Naive thymus-derived CD4-positive, alpha-beta T cell (primary cell): ENCODE measurements around the gene CNMD. TPM values are rescaled to one million over a fixed set of nuclear protein-coding genes. Genes with fewer than 3 reads are reported as not detected.
"Not testable (repeated sequence)": the region's sequence is repeated elsewhere in the genome, so short reads cannot be mapped to it uniquely, and the experiment has no call there.

Source experiments
- ATAC-seq: fragments of 150-1000 bp; cut with Tn5 transposase; 2 replicates; pipeline ENCODE4 v1.10.0; 2021; ENCODE audit warnings: mild to moderate bottlenecking, moderate library complexity
- CTCF ChIA-PET: fragments of 350-600 bp; sonication (Branson Sonifier 250); formaldehyde crosslinking; loops from one replicate; lab custom pipeline; 2021; ENCODE audit warnings: antibody characterized with exemption; lab: Charles Lee
- POLR2A ChIA-PET: fragments of 350-600 bp; sonication (Branson Sonifier 250); formaldehyde crosslinking; loops from one replicate; lab custom pipeline; 2021; ENCODE audit warnings: antibody characterized with exemption, inconsistent platforms; lab: Charles Lee
- DNase-seq, 9 donors: peaks; one replicate each; pipeline versions ENCODE4 v3.0.0 to v3.0.0-alpha.2; 2020 to 2022; ENCODE audit warnings: mixed read lengths in 1 of 9
- H3K27ac ChIP-seq: one replicate; pipeline ENCODE4 v1.7.0; 2013; ENCODE audit warnings: mild to moderate bottlenecking, low read depth, low read length, moderate library complexity
- H3K27me3 ChIP-seq, 2 donors: one replicate each; pipeline ENCODE4 v1.7.0; 2013; ENCODE audit warnings: low read length in 2 of 2, mild to moderate bottlenecking in 2 of 2, moderate library complexity in 2 of 2; ENCODE audit not compliant: control insufficient read depth in 2 of 2, insufficient read depth in 2 of 2
- H3K36me3 ChIP-seq, 3 experiments: 1 replicate in 2 of 3; 2 replicates in 1 of 3; pipeline ENCODE4 v1.7.0; 2013; ENCODE audit warnings: low read length in 3 of 3, mild to moderate bottlenecking in 3 of 3, moderate library complexity in 1 of 3; ENCODE audit not compliant: insufficient read depth in 3 of 3, control insufficient read depth in 2 of 3
- H3K4me1 ChIP-seq, 2 donors: one replicate each; pipeline ENCODE4 v1.7.0; 2013; ENCODE audit warnings: low read length in 2 of 2, mild to moderate bottlenecking in 2 of 2, moderate library complexity in 1 of 2; ENCODE audit not compliant: control insufficient read depth in 2 of 2, insufficient read depth in 2 of 2
- H3K4me3 ChIP-seq: 2 replicates; pipeline ENCODE4 v1.7.0; 2013; ENCODE audit warnings: mild to moderate bottlenecking, low read length
- H3K9me3 ChIP-seq, 3 experiments: 1 replicate in 2 of 3; 2 replicates in 1 of 3; pipeline ENCODE4 v1.7.0; 2013; ENCODE audit warnings: low read length in 3 of 3; ENCODE audit not compliant: control insufficient read depth in 2 of 3
- H3K27ac Mint-ChIP-seq, 9 donors: one replicate each; pipeline ENCODE4 v1.8.0; 2020 to 2022; ENCODE audit warnings: mixed read lengths in 9 of 9, mild to moderate bottlenecking in 8 of 9, moderate library complexity in 5 of 9, inconsistent platforms in 2 of 9
- H3K27me3 Mint-ChIP-seq, 5 donors: one replicate each; pipeline ENCODE4 v1.8.0; 2021 to 2022; ENCODE audit warnings: mixed read lengths in 5 of 5, mild to moderate bottlenecking in 1 of 5
- H3K36me3 Mint-ChIP-seq, 5 donors: one replicate each; pipeline ENCODE4 v1.8.0; 2020 to 2022; ENCODE audit warnings: mixed read lengths in 5 of 5, mild to moderate bottlenecking in 3 of 5, inconsistent platforms in 1 of 5
- H3K4me1 Mint-ChIP-seq, 7 donors: one replicate each; pipeline ENCODE4 v1.8.0; 2020 to 2022; ENCODE audit warnings: mixed read lengths in 7 of 7, mild to moderate bottlenecking in 3 of 7, inconsistent platforms in 1 of 7
- H3K4me3 Mint-ChIP-seq, 10 donors: one replicate each; pipeline ENCODE4 v1.8.0; 2020 to 2022; ENCODE audit warnings: mild to moderate bottlenecking in 10 of 10, mixed read lengths in 10 of 10, moderate library complexity in 6 of 10, inconsistent platforms in 2 of 10
- H3K9me3 Mint-ChIP-seq, 11 donors: one replicate each; pipeline ENCODE4 v1.8.0; 2020 to 2022; ENCODE audit warnings: mixed read lengths in 11 of 11, mild to moderate bottlenecking in 4 of 11, inconsistent platforms in 1 of 11, moderate library complexity in 1 of 11
- intact Hi-C, 2 donors: fragments of 100-400 bp; cut with micrococcal nuclease; formaldehyde crosslinking; loops; one replicate each; pipeline ENCODE4 v1.15.1; 2023
- polyA plus RNA-seq, 2 donors: library from polyadenylated mRNA; unstranded; fragments of 300-500 nt; fragmentation: Illumina TruSeq; gene quantifications; one replicate each; pipeline ENCODE4 v1.2.3, GENCODE V29; 2021
- total RNA-seq, 6 experiments: library from RNA in 5 of 6; stranded (reverse) in 5 of 6; gene quantifications; 1 replicate in 5 of 6; 2 replicates in 1 of 6; pipeline ENCODE4 v1.2.3 and lab custom pipeline; 2021 to 2026

The CNMD gene
- total and polyA plus RNA-seq, 7 experiments from 2014 or later: 0.13 TPM; not detected in 6

DNA sequence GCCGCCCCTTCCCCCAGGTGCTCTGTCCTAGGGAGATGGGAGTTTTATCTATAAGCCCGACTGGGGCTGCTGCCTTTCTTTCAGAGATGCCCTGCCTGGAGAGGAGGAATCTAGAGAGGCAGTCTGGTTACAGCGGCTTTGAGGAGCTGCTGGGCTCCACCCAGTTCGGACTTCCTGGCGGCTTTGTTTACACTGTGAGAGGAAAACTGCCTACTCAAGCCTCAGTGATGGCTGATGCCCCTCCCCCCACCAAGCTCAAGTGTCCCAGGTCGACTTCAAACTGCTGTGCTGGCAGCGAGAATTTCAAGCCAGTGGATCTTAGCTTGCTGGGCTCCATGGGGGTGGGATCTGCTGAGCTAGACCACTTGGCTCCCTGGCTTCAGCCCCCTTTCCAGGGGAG, 18.7 kb downstream of the CNMD start:
- H3K27ac Mint-ChIP-seq, H3K9me3 ChIP-seq, H3K4me1 Mint-ChIP-seq, DNase-seq, CTCF ChIA-PET, ATAC-seq, H3K4me1 ChIP-seq, H3K4me3 ChIP-seq, POLR2A ChIA-PET, H3K27ac ChIP-seq, H3K4me3 Mint-ChIP-seq, H3K27me3 ChIP-seq, H3K36me3 ChIP-seq, intact Hi-C loops: not testable (repeated sequence)
- Mint-ChIP-seq H3K27me3 (peaks cover 10 to 51% (median 35%) of the 10 kb centered on the region in 5 donors), H3K36me3 (peaks cover 0 to 26% (median 11%) of the 10 kb centered on the region in 5 donors), H3K9me3 (peaks cover 7 to 40% (median 20%) of the 10 kb centered on the region in 11 donors)

DNA sequence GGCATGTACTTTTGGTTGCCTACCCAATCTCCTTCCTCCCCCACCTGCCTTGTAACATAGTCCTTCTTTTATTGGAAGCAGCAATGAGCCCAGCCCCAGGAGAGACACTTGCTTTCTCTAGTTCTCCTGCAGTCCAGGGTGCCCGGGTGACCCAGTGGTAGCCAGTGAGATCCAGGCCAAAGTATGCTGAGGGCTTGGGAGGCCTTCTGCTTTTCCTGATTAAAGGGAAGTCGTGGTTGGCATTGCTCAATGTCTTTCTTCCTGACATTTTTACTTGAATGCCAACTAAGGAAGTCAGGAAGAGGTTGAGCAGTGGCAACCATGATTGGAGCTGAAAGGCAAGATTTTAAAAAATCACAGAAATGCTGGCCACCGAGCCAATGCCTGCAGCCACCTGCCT, 25.7 kb downstream of the CNMD start:
- Mint-ChIP-seq H3K27me3 (peaks cover 0 to 25% (median 20%) of the 10 kb centered on the region in 5 donors), H3K4me1 (peaks cover 0 to 2% (median 0%) of the 10 kb centered on the region in 7 donors), H3K9me3 (peaks cover 3 to 24% (median 9%) of the 10 kb centered on the region in 11 donors), H3K36me3 (peaks cover 0 to 17% (median 6%) of the 10 kb centered on the region in 5 donors), H3K4me3 (no peak overlapping the region), H3K27ac (no peak overlapping the region)
- Histone ChIP-seq H3K4me3 (no peak overlapping the region), H3K4me1 (no peaks in the 10 kb centered on the region), H3K9me3 (no peaks in the 10 kb centered on the region), H3K27me3 (no peaks in the 10 kb centered on the region), H3K36me3 (no peaks in the 10 kb centered on the region), H3K27ac (no peak overlapping the region)
- DNase-seq (no peak), ATAC-seq (peak; percentile 40)
- ChIA-PET CTCF (no interaction called here), POLR2A (no interaction called here)
- intact Hi-C loops: no loop called here

DNA sequence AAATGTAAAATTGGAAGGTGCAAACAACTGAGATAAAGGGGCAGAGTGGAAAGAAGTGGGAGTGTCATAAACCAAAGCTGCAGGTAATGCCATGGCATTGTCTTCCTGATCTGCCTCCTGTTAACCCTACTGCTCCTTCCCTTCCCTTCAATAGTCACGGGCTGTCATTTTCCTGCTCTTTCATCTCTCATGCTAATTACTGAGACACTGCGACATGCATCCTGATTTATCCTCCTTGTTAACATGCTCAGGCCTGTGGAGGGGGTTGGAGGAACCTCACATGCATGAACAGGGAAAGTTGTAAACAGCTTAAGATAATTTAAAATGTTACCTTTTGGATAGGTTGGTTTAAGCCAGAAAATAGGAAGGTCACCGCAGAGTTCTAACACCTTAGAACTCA, 27.2 kb downstream of the CNMD start:
- Mint-ChIP-seq H3K9me3 (peaks cover 0 to 10% (median 0%) of the 10 kb centered on the region in 11 donors), H3K4me1 (peaks cover 0 to 2% (median 0%) of the 10 kb centered on the region in 7 donors), H3K36me3 (peaks cover 0 to 7% (median 0%) of the 10 kb centered on the region in 5 donors), H3K27me3 (peaks cover 0 to 16% (median 10%) of the 10 kb centered on the region in 5 donors), H3K27ac (no peak overlapping the region), H3K4me3 (no peak overlapping the region)
- Histone ChIP-seq H3K9me3 (no peaks in the 10 kb centered on the region), H3K36me3 (no peaks in the 10 kb centered on the region), H3K4me1 (no peaks in the 10 kb centered on the region), H3K27ac (no peak overlapping the region), H3K27me3 (no peaks in the 10 kb centered on the region), H3K4me3 (no peak overlapping the region)
- intact Hi-C loops: no loop called here
- no peak for ATAC-seq
- ChIA-PET CTCF (no interaction called here), POLR2A (no interaction called here)
- DNase-seq: no peak

DNA sequence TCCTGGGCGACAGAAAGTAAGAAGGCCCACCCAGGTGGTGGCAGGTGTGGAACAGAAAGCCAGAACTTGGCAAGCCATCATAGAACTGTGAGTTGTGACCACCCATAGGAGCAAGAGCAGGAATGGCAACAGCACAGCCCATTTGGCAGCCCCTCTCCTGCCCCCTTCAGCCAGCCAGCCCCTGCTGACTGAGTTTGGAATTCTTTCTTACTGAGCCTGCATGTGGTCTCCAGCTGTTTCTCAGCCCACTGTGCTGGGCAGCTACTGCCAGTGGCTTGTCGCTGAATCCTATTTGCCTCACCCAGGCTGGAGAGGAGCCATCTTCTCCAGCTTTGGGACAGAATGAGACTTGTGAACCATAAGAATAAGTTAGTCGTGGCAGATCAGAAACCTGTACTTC, 28.3 kb downstream of the CNMD start:
- Mint-ChIP-seq H3K4me3 (no peak overlapping the region), H3K9me3 (peaks cover 0 to 2% (median 0%) of the 10 kb centered on the region in 11 donors), H3K27ac (no peak overlapping the region), H3K27me3 (peaks cover 0 to 5% (median 0%) of the 10 kb centered on the region in 5 donors), H3K4me1 (peaks cover 0 to 2% (median 0%) of the 10 kb centered on the region in 7 donors), H3K36me3 (no peaks in the 10 kb centered on the region)
- Histone ChIP-seq H3K4me1 (no peaks in the 10 kb centered on the region), H3K36me3 (no peaks in the 10 kb centered on the region), H3K9me3 (no peaks in the 10 kb centered on the region), H3K4me3 (no peak overlapping the region), H3K27ac (no peak overlapping the region), H3K27me3 (no peaks in the 10 kb centered on the region)
- DNase-seq (no peak), ATAC-seq (no peak)
- ChIA-PET CTCF (no interaction called here), POLR2A (no interaction called here)
- intact Hi-C loops: no loop called here

DNA sequence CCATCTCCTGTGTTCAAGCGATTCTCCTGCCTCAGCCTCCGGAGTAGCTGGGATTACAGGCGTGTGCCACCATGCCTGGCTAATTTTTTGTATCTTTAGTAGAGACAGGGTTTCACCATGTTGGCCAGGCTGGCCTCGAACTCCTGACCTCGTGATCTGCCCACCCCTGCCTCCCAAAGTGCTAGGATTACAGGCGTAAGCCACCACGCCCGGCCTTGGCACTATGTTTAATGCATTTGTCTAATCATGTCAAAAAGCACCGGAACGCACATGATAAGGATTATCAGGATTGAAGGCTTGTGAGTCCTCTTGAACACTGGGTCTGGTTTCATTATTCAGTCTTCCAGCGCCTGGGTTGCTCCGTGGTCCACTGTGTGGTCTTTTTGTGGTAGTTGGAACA, 31.4 kb downstream of the CNMD start:
- intact Hi-C loops, H3K36me3 Mint-ChIP-seq, H3K27ac Mint-ChIP-seq, H3K4me1 Mint-ChIP-seq, H3K9me3 ChIP-seq, ATAC-seq, DNase-seq, H3K9me3 Mint-ChIP-seq, H3K36me3 ChIP-seq, H3K4me3 ChIP-seq, POLR2A ChIA-PET, H3K27me3 ChIP-seq, CTCF ChIA-PET, H3K27me3 Mint-ChIP-seq, H3K4me3 Mint-ChIP-seq, H3K4me1 ChIP-seq, H3K27ac ChIP-seq: not testable (repeated sequence)

DNA sequence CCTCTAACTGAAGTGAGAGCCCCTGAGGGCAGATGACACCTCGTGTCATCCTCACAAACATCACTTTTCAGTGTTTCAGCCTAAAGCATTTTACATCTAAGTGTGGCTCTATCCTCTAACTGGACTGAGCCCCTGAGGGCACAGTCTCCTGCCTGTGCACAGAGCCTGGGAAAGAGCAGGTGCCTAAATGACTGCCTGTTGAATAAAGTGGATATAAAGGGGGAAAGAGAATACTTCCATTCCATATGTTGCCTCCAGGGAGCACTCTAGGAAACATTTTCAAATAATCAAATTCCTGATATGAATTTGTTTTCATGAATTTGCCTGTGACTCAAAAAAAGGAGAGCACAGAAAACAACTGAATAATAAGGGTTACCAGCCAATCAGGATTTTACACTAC, 32.2 kb downstream of the CNMD start:
- Mint-ChIP-seq H3K27ac (no peak overlapping the region), H3K4me3 (no peak overlapping the region), H3K27me3 (peaks cover 0 to 4% (median 0%) of the 10 kb centered on the region in 5 donors), H3K4me1 (no peaks in the 10 kb centered on the region), H3K9me3 (no peaks in the 10 kb centered on the region), H3K36me3 (no peaks in the 10 kb centered on the region)
- ATAC-seq: no peak
- intact Hi-C loops: no loop called here
- Histone ChIP-seq H3K27ac (no peak overlapping the region), H3K36me3 (no peaks in the 10 kb centered on the region), H3K27me3 (no peaks in the 10 kb centered on the region), H3K4me1 (no peaks in the 10 kb centered on the region), H3K4me3 (no peak overlapping the region), H3K9me3 (no peaks in the 10 kb centered on the region)
- ChIA-PET CTCF (no interaction called here), POLR2A (no interaction called here)
- no peak for DNase-seq

DNA sequence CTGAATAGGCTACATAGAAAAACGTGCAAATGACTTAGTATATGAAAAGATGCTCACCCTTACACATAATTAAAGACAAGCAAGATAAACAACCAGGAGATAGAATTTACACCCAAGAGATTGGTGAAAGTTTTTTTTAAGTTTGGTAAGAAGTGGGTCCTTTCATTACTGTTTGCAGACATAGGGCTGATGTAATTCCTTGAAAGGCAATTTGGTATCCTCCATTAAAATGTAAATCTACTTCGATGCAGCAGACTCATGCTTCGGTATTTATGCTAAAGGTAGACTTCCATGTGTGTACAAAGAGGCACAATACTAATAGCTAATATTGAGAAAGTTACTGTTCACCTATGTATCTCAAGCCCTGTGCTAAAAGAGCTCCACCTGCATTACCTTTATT, 33.5 kb downstream of the CNMD start:
- H3K4me3 Mint-ChIP-seq: no peak overlapping the region
- peaks cover 0 to 8% (median 4%) of the 10 kb centered on the region in 7 donors for H3K4me1 Mint-ChIP-seq
- ChIA-PET CTCF (no interaction called here), POLR2A (no interaction called here)
- H3K27me3 ChIP-seq: no peaks in the 10 kb centered on the region
- DNase-seq (no peak), ATAC-seq (no peak)
- no peaks in the 10 kb centered on the region for H3K9me3 Mint-ChIP-seq
- intact Hi-C loops: no loop called here
- H3K4me1 ChIP-seq: no peaks in the 10 kb centered on the region
- peaks cover 0 to 2% (median 0%) of the 10 kb centered on the region in 5 donors for H3K27me3 Mint-ChIP-seq
- H3K9me3 ChIP-seq: no peaks in the 10 kb centered on the region
- H3K4me3 ChIP-seq: no peak overlapping the region
- no peak overlapping the region for H3K27ac ChIP-seq
- H3K27ac Mint-ChIP-seq: no peak overlapping the region
- H3K36me3 Mint-ChIP-seq: no peaks in the 10 kb centered on the region
- H3K36me3 ChIP-seq: no peaks in the 10 kb centered on the region
